Stimulated activated CD8-positive, alpha-beta memory T cell treated with anti-CD3 and anti-CD28 coated beads, Interleukin-4, amount 100 ng/mL, for 48 hours (primary cell): ENCODE measurements around the gene ZNF445.
"Not testable (repeated sequence)": the region's sequence is repeated elsewhere in the genome, so short reads cannot be mapped to it uniquely, and the experiment has no call there.

Source experiments
- DNase-seq: peaks from one replicate; pipeline ENCODE4 v3.0.0-alpha.2; 2020

The ZNF445 gene

DNA sequence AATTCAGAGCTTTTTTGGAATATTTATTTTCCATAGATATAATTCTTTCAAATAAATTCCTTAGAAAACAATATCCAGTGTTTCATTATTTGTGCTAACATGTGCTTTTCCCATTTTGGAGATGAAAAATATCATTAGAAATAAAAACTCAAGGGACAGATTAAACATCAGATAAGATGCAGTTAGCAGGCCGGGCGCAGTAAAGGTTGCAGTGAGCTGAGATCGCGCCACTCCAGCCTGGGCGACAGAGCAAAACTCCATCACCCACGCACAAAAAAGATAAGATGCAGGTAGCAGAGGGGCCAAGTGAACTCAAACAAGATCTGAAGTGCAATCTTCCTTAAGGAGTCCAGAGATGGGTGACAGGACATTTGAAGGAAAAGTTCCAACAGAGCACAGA, 48.0 kb downstream of the ZNF445 start:
- no peak for DNase-seq

DNA sequence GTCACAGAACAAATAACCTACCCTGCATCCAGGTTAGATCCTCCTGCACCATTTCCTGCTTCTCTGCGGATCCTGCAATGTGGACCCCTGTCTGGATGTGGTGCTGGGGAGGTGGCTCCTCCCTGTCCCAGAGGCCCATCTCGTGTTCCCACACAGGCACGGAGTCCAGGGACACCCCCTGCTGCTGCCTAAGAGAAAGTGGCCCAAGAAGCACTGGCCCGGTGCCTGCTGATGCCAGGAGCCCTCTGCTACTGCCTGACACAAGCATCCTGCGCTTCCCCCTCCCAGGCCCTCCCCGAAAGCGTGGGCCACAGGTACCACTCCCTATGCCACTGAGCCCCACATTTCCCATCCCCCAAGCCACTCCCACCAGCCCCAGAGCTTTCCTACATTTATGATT, 48.6 kb downstream of the ZNF445 start:
- DNase-seq, result no peak

DNA sequence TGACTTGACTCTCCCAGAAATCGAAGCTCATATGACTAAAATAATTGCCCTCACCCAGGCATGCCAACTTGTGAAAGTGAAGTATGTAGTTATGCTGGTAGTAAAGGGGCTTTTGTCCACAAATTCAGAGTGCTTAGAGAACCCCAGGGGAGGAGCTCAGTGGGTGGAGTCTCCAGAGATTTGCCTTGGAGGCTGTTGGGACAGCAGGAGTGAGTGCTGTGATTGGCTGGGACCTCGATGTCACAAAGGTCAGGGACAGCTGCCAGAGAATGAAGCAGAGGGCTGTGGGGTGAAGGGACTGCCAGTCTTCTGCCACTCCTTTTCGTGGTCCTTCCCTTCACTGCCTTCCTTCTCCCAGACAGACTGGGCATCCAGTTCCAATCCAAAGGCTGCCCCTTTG, 49.8 kb downstream of the ZNF445 start:
- no peak for DNase-seq

DNA sequence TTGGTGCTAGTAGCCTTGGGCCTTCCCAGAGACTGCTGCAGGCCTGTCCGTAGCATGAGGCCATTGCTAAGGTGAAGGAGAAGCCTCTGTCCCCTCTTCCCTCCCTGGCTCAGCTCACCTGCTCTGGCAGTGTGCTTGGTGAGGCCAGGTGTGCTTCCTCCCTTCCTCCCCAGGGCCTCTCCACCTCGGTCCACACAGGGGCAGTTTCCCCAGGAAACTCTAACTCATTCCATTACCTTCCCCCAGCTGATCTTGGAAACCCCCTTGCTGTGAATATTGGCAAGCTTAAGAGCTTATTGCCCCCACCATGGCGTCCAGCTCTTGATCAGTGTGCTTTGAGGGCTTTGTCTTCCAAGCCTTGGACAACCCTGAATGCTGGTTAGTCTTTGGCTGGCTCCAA, 52.7 kb downstream of the ZNF445 start:
- DNase-seq, result no peak

DNA sequence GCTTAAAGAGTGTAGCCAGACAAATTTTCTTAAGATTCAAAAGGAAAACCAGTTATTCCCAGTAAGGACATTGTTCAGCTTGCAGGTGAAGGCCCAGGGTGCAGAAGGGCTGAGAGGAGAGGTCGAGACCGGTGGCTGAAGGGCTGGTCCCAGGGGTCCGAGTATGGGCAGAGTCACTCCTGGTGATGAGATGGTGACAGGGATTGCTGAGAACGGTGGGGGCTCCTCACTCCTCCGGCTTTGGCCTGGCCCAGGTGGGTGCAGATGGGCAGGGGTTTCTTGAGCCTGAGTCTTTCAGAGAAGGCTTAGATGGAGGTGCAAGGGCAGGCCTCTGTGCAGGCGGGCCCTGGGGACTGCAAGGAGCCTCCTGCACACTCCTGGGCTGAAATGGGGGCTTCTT, 56.2 kb downstream of the ZNF445 start:
- peak; percentile 10 for DNase-seq

DNA sequence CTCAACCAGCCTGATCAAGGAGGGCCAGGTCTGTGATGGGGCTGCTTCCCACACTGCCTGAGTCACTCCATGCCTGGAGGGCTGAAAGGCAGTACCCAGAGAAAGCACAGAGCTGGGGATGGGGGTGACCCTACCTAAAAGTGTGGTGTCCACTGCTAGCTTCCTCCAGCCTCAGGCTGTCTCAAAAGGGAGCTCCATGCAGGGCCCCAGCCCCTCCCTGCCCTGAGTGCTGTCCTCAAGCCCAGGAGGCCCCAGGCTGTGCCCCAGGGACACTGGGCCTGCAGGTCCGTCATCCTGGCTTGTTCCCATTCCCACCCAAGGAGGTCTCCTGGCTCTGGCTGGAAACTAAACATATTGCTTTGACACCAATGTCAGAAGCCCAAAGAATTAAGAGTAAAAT, 56.8 kb downstream of the ZNF445 start:
- DNase-seq, result no peak

DNA sequence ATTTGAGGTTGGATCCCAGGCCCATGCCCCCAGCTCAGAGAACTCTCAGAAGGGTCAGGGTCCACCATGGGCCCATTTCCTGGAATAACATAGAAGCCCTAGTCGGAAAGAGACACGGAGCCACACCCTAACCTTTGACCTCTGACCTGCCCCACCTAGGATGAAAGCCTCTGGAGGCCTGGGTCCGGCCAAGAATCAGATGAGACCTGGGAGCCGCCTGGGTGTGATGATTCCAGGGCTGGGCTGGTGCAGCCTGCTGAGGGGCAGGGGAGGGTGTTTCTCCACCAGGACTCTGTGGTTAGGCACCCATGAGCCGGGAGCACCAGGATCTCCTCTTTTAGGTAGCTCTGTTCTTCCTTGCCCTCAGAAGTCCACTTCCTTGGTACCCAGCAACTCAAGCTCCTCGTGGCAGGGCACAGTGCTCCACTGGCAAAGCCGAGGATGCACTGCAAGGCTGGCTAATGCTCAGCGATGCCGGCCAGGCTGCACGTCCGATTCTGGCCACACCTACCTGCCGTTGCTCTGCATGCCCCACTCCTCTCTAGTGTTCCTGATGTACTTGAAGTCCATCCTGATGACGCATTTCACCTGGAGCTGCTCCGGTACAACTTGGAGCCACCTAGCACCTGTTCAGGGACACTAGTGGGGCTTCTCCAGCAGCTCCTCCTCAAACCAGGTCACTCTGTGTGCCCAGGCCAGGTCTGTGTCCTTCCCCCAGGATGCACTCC, 57.4 kb downstream of the ZNF445 start:
- no peak for DNase-seq

DNA sequence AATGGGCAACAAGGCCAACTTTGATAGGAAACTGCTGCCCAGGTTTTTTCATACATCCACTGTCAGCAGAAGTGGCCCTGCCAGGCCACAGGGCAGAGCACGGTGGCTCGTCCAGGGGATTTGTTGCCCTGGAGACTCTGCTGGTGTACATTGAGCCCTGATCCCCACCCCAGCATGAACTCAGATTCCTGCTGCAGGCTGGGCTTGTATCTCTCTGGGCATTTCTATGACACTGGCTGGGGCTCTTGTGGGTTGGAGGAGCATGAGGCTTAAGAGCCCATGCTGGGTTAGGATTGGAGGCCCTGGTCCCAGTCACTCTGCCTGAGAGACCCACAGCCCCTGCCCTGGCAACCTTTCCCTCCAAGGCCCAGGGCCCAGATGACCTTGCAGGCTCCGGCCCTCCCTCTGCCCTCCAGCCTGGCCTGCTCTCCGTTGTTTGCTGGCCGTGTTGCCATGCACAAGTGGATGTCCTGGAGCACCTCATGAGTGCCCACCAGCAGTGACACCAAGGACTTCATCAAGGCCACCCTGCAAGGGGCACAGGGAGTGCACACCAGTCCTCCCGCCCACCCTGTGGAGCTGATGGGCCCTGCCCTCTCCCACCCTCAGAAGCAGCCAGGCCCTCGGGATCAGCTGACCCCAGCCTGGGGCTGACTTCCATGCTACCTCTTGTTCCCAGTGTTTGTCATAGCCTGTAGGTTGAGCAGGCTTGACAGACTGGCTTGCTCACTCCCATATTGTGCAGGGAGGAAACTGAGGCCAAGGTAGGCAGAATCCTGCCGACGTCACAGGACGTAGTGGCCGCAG, 58.2 kb downstream of the ZNF445 start:
- no peak for DNase-seq

DNA sequence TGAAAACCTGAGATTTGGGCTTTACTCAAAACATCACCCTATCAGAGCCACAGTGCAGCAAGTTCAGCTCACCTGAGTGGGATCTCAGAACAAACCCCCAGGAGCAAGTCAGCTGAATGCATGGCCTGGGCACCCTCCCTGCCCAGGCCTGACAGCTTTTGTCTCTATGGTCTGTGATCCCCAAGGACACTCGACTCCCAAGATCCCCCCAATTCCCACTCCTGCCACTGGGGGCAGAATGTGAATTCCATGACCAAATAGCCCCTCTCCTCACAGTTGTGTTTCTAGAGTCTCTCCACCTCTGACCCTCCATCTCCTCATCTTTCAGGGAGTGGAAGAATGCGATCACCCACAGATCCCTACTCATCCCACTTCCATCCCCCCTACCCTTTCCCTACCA, 58.9 kb downstream of the ZNF445 start:
- DNase-seq, result no peak

DNA sequence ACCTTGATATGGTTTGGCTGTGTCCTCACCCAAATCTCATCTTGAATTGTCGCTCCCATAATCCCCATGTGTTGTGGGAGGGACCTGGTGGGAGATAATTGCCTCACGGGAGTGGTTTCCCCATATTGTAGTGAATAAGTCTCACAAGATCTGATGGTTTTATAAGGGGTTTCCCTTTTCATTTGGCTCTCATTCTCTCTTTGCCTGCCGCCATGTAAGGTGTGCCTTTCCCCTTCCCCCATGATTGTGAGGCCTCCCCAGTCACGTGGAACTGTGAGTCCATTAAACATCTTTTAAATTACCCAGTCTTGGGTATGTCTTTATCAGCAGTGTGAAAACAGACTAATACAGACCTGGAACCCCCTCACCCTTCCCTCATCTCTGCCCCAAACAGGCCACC, 59.4 kb downstream of the ZNF445 start:
- DNase-seq, result not testable (repeated sequence)

DNA sequence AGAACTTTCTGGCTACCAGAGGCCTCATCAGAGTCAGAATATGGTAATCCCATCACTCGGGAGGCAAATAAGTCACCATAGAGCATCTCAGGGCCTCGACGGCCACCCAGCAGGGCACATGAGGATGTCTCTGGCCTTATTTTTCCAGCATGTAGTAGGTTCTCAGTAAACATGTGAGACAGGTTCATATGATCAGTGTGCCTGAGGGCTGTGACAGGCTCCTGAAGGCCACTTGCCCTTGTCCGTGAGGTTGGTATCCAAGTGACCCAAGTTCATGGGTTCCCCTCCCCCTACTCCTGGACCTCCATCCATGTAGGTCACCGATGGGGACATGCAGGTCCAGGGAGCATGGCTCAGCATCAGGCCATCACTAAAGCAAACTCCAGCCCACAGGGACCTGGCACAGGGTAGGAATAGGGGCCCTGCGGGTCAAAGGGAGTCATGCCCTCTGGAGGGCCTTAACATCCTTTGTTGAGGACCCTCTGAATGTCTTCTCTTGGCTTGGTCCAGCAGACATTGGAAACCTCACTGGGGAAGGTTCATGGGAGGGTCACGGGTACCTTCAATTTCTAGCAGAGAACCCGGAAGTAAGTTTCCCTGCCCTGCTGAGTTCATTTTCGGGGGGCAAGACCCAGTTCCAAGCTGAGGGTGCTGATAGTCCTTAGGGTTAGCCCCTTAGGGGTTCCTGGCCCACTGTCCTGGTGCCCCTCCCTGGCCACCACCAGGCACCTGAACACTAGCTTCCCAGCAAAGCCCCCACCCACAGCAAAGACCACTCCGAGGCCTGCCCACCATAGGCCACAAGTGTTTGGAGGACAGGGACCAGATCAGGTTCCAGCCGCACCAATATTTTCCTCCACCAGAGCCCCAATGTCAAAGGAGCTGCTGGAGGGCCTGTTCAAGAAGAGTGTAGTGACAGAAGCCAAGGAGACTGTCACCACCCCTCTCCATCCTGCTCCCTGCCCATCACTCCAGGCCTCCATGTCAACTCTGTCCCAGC, 61.1 kb downstream of the ZNF445 start:
- DNase-seq, result no peak

DNA sequence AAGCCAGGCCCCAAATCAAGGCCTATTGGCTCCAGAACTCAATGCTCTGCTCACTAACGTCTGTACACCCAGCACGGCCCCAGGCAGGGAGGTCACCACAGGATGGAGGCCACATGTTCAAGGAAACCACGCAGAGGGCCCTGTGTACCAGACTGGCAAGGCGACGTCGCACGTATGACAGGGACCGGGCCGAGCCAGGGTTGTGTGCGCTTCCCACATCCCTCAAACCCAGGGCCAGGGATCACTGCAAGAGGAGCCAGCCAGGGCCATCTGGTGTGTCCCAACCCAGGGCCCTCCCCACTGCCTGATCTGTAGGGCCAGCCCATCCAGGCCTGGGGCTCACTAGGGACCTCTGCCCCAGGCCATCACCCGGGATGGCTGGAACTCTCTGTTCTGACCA, 62.0 kb downstream of the ZNF445 start:
- DNase-seq, result no peak

DNA sequence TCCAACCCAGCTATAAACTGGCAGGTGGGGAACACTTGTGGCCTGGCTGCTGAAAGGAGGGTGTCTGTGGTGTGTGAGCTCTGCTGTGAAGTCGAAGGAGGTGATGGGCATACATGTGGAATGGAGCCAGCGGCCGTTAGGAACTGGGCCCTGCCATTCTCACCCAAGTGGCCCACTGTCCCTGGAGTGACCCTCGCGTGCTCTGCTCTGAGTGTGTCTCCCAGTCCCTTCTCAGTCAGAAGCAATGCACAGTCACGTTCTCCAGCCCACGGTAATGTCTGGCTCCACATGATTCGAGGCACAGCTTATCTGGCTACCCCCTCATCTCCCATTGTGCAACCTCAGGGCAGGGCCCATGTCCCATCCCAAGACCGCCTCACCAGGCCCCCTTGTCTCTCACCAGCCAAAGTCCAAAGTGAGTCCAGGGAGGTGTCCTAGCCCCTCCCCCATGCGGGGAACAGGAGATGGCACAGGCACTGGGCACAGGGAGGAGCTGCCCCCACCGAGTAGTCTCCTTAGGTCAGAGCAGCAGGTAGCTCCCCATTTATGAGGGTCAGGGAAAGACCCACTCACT, 62.9 kb downstream of the ZNF445 start:
- DNase-seq, result no peak

DNA sequence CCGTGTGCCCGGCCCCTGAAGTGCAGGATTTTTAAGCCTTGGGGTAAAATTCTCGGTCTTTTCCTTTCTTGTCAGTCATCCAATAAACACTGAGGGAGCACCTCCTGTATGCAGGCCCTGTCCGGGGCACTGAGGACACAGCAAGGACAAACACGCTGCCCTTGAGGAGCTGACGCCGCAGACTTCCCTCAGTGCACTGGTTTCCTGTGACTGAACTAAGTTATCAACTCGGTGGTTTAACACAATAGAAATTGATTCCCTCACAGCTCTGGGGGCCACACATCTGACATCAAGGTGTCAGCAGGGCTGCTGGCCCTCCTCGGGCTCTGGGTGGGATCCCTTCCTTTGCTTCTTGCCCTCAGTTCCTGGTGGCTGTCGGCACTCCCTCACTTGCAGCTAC, 65.1 kb downstream of the ZNF445 start:
- DNase-seq, result no peak

DNA sequence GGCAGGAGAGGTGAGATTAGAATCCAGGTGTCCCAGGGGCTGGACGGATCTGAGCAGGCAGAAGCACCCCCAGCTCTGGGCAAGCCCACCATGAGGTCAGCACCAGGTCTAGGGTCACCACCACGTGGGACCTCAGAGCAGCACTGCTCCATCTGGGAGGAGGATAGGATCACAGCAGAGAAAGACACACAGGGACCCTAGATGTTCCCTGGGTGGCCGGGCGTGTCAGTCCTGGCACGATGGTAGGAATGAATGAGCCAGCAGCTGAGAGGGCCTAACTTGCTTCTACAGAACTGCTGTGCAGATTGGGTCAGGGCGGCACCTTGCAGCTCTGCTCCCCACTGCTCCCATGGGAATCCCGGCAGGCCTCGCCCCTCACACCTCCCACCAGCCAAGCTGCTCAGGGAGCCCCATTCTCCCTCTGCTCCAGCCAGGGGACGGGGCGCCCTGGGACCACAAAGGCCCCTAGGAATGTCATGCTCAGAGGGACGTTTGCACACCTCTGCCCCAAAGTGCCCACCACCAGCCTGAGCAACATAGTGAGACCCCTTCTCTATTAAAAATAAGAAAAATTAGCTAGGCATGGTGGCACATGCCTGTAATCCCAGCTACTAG, 66.3 kb downstream of the ZNF445 start:
- no peak for DNase-seq

DNA sequence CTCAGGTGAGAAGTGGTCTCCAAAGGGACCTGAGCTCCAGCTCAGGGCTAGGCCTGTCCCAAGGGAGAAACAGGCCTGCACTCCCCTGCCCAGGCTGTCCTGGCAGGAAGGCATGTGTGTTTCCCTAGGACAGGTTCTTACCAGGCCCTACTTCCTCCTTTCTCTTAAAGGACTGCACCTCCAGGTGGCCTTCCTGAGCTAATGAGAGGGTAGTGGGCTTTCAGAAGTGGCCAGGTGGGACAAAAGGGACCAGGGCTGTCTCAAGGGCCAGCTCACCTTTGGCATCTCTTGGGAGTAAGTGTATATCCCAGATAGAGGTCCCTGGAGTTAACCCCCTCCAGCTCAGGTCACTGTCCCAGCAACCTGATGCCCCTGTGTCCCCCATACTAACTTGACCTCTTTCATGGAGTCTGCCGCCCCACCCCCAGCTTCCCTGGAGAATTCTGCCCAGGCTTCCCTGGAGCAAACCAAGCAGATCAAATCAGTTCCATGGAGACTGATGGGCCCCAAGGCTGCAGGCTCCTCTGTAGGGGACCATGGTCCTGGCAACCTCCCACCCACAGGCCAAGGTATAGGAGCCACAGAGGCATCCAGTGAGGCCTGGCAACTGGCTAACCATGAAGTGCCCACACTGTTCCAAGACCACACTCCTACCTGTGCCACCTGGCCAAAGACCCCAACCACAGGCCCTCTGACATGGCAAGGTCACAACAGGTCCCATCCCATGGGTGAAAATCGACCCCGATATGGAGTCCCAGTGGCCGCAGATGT, 67.6 kb downstream of the ZNF445 start:
- no peak for DNase-seq

DNA sequence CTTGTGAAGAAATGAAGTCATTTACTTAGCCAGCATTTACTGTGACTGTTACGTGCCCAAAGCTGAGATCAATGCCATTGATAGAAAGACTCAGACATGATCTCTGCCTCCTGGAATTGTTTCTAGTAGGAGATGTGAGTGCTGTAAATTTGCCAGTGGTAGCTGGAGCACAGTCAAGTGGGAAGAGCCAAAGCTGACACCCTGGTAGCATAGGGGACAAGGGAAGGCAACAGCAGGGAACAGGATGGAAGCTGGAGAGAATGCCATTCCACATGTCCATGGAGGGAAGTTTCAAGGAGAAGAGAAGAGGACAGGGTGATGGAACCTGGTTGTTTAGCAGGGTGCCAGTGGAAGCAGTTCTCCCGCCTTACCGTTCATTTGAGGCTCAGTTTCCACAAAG, 74.9 kb downstream of the ZNF445 start:
- no peak for DNase-seq

DNA sequence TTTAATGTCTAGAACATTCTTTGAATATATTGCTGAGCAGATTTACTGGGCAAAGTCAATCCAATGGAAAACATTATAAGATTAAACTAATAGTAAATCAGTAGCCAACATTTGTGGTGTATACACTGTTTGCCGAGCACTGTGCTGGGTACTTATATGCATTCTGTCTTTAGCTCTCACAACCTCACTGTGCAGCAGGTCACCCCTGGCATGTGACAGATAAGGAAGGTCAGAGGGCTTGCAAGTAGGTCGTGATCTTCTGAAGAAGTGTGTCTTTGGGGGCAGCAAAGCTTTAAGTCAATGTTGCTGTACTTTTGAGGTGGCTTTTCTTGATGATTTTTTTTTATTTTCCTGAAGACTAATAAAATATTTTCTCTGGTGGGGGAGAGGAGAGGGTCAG, 76.7 kb downstream of the ZNF445 start:
- no peak for DNase-seq

DNA sequence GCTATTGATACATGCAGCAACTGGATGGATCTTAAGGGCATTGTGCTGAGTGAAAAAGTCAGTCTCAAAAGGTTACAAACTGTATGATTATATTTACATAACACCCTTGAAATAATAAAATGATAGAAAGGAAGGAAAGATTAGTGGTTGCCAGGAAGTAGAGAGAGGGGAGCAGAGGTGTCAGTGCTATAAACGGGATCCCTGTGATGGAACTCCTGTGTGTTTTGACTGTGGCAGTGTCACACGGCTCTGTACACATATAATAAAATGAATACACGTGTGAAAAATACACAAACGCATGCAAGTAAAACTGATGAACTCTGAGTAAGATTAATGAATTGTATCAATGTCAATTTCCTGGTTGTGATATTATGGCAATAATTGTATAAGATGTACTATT, 78.6 kb downstream of the ZNF445 start:
- no peak for DNase-seq

DNA sequence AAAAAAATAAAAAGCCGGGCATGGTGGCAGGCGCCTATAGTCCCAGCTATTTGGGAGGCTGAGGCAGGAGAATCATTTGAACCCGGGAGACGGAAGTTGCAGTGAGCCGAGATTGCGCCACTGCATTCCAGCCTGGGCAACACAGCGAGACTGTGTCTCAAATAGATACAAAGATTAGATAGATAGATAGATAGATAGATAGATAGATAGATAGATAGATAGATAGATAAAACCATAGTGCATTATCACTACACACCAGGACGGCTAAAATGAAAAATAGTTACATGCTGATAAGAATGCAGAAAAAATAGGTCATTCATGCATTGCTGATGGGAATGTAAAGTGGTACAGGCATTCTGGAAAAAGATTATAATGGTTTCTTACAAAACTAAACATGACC, 79.2 kb downstream of the ZNF445 start:
- DNase-seq, result not testable (repeated sequence)
